DLD1 (cell line): ENCODE data around the gene ATP7B.

Experiments
- in situ Hi-C: cut with HindIII; loops from 2 replicates; pipeline ENCODE4 v1.10.0; 2017; ENCODE audit warnings: low sequenced_read_pairs

ATP7B gene

DNA sequence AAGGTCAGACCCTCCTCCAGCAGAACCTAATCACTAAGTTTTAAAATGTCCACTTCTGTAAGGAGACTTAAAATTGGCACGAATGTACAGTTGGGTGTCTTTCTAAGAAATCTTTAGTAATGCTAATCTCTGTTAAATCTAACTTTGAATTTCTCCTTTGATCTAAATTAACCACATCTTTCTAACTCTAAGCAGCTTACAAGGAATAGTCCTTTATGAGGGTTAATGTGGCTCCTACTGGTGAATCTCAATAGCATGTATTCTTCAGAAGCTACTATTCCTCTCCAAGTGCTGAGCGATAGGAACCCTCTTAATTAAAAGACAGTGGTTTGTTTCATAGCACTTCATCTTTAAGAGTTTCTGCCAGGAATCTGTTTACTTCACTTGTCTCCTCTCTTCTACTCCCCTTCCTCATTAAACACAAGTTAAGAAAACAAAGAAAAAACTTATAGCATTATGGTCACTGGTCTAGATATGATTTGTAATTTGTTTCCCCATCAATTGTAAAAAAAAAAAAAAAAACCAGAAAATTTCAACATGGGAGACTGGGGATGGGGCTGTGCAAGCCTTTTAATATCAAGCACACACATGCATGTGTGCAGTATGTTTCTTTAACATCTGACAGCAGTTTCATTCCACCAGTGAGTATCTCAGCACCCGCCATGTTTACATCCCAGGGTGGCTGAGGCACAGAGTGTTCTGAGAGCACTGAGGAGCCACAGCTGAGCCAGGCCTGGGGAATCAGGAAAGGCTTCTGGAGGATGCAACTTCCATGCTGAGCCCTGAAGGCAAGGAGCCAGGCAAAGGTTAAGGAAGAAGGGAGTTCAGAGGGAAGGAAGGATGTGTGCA lies 57.7 kb downstream of the ATP7B start:
- in situ Hi-C loops, result no loop called here

DNA sequence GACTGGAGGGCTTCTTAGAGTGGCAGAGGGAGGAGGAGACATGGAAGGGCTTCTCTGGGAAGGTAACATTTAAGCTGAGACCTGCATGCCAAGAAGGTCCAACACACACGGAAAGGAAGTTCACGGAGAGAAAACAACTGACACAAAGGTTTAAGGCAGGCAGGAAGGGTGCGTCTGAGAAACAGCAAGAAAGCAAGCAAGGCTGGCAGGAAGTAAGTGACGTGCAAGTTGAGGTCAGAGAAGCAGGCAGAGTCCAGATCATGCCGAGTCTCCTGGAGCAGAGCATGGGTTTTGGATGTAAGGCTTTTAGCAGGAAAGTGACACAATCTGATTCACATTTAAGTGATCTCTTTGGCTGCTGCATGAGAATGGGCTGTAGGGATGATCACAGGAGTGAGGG lies 60.5 kb downstream of the ATP7B start:
- in situ Hi-C loops, result no loop called here

DNA sequence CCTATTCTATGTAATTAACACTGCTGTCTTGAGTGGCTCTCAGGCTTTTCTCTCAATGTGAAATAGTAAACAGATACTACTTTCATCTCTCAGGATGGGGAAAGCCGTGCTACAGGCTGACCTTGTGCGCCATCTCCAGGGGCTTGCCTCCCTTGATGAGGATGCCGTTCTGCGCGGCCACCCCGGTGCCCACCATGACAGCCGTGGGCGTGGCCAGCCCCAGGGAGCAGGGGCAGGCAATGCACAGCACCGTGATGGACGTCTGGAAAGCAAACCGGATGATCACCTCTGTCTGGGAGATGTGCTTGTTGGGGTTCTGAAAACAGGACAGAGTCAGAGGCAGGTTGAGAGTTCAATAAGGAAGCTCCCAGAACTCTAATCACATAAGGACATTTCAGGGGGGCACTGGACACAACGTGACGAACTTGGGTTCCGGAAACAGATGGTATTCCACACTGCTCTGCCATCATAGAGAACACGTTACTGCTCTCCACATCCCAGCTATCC lies 65.0 kb downstream of the ATP7B start:
- in situ Hi-C loops, result no loop called here

DNA sequence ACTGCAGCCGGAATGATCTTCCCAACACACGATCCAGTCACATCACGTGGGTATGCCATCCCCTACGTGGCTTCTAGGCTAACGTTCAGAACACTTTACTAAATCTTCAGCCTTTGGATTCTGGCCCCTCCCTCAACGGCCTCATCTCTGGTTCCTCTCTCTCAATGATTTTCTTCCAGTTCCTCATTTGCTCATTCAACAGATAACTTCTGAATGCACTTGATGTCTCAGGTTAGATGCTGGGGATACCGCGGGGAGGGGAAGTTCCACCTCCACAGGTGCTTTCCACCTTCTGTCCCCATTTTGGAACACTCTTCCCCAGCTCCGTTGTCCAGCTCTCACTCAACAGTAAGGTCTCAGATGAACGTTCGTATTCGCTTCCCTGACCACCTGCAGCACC lies 66.1 kb downstream of the ATP7B start:
- in situ Hi-C loops, result no loop called here

DNA sequence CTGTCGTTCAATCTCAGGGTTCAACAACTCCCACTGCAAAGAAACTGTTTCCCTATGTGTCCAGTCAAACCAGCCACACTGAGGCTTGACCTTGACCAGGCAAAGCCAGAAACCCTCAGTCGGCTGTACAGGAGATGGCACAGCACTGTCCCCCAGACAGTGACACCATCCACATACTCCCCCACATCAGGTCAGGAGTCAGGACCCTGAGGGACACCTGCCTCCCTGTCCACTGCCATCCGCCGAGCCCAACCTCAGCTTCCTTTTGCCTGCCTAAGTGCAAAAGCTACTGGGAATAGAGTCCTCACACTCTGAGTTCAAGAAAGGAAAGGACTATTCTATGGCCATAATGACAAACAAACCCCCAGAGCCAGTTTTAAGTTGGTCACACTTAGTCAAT lies 66.8 kb downstream of the ATP7B start:
- in situ Hi-C loops, result no loop called here

DNA sequence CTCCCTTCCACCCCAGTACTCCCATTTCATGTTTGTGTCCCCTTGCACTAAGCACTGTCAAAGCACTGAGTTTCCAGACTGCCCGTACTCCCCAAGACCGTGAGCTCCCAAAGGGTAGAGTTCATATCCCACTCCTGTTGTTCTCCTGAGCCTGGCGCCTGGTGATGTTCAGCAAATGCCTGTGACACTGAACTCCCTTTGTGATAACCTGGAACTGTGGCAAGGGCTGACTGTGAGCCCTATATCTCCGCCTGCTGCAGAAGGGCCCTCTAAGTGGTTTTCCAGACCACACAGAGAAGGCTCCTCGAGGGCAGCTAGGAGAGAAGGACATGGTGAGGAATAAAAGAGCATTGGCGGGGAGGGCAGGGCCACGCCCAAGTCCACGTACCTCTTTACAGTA lies 67.5 kb downstream of the ATP7B start:
- in situ Hi-C loops, result no loop called here

DNA sequence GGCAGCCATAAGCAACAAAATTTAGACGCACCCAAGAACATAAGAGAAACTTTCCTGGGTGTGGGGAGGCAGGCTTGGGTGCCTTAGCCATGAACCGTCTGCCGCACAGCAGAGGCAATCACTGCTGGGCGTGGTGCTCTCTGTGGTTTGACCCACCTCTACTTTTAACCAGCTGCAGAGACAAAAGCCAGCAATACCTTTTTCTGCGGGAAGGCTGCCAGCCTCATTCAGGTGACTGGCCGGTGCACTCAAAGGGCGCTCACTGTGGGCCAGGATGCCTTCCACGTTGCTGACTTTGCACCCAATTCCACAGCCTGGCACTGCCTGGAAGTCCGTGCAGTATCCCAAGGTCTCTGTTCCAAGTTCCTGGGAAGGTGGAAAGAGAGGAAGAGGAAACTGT lies 69.1 kb downstream of the ATP7B start:
- in situ Hi-C loops, result no loop called here

DNA sequence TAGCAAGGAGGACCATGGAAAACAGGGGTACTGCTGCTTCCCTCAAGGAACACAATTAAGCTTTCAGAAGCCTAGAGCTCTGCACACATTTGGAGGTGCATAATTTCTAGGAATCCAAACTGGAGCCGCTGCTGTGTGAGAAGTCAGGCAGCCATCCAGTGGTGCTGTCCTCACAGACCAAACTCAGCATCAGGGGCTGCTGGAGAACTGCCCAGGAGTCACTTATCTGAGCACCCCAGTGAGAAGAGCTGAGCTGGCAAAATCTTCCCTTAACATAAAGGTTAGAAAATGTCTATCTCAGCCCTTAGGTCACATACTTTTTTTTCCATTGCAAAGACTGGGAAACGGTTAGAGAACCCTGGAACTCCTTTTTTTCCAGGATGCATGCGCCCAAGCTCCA lies 72.8 kb downstream of the ATP7B start:
- in situ Hi-C loops, result no loop called here

DNA sequence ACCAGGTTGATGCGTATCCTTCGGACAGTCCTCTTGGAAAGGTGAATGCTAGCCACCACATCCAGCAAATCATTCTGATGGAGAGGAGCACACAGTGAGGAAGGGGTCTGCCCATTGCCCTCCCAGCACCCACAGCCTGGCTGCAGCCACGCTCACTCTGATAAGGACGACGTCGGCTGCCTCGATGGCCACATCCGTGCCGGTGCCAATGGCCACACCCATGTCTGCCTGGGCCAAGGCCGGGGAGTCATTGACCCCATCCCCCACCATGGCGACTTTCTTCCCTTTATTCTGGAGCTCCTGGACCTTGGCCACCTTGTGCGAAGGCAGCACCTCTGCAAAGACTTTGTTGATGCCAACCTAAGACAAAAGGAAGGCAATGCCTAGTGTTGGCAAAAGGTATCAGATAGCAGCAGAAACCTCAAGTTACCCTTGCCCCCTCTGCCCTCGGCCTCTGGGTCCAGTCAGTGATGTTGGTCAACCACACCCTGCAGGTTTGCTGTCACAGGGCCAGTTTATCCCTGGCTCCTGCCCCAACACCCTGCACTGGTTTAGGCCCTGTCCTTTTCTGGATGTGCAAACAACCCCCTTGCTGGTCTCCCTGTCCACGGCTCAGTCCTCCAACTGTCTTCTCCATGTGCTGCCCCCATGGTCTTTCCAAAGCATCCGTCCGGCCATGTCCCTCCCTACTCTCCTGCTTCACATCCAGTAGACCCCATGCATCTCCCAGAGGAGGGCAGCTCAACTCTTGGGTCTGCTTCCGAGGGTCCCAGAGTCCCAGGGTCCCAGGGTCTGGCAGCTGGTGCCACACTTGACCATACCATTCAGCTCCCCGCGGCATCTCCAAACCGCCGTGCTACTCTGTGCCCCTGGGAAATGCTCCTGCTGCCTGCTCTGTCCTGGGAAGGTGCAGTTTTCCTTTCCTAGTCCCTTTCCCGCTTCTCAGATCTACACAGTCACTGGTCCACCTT lies 73.6 kb downstream of the ATP7B start:
- in situ Hi-C loops, result no loop called here

DNA sequence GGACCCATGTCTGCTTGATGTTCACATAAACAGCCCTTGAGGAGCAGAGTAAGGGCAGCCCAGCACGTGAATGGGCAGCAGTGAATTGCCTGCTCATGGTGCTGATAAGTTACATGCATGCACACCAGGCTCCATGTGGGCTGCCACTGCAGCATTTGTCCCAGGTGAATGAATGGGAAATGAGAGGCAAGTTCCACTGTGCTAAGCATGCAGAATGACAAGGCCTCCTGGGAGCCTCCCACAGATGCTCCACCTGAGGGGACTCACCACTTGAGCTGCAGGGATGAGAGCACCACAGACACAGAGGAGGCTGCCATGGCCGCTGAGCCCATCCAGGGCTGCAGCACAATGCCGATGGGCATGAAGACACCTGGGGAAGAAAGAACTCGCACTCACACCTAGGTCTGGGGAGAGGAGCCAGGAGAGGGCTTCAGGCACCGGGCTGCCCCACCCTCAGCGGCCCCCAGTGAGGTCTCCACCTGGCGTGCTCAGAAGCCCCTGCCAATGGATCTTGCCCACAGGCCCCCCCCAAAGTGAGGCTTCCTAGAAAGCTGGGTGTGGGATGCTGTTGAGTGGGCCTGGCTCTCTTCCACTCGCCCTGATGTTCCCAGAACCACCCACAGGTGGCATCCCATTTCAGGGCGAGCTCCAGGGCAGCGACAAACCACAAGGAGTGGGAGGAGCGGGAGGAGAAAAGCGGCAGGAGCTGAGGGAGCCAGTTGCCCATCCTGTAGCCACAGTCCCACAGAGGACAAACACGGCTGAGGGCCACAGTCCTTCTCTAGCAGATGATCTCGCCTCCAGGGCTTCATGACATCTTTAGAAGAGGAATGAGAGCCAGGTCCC lies 75.7 kb downstream of the ATP7B start:
- in situ Hi-C loops, result no loop called here

DNA sequence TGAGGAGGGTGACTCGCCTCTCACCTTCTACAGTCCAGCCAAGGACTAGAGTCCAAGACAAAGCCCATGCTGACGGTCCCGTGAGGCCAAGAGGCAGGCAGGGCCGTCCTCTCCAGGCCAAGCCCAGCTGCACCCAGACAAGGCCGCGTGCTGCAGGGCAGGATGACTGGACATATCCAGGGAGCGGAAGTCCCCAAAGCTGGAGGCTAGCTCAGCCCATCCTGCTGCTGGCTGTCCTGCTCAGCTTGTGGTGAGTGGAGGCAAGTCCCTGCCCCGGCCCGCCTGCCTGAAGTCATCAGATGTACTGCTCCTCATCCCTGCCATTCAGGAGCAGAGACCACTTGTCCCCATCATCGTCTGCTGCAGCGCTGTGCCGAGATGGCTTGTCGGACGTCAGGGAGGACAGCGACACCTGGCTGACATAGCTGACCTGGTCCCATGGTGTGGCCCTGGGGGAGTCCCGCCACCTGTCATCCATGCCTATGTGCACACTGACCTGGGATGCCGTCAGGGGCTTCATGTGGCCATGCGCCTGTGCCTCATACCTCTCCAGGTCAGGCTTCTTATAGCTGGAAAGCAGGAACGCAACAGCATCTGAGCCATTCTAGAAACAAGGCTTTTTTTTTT lies 76.7 kb downstream of the ATP7B start:
- in situ Hi-C loops, result no loop called here

DNA sequence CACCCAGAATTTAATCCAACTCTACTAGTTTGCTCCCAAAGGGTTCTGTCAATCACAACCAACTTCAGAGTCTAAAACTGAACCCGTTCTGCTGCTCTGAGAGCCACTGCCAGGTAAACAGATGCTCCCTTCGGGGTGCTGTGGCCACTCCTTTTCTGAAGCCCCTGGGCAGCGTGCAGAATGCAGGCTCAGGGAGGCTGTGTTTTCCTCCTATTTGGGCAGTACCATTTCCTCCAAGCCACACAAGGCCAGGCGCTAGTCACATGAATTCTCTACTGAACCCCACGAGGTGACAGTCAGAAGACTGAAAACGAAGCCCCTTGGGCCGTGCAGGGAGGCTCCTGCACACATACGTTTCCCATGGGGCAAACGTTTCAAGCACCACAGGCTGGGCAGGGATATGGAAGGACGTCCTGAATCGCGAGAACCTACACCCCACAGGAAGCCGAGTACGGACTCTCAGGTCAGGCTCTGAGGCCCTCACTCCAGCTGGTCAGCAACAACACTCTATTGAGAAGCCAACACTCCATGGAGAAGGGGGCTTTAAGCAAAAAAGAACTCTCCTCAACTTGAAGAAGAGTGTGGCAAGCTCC lies 77.7 kb downstream of the ATP7B start:
- in situ Hi-C loops, result no loop called here

DNA sequence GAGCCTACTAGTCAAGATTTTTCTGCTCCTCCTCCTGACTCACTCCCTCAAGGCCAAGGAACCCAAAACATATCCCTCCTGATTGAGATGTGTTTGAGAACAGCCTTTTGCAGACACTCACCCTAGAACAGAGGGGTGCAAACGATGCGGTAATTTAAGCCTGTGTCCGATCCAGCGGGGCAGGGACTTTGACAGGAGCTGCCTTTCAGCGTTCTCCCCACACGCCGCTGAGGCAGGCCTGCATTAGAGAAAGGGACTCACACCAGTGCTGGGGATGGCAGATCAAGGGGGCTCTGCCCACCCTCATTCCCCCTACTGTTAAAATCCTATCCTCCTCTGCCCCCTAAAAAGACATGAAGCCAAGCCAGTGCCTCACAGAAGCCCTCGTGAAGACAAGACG lies 79.0 kb downstream of the ATP7B start:
- in situ Hi-C loops, result no loop called here

DNA sequence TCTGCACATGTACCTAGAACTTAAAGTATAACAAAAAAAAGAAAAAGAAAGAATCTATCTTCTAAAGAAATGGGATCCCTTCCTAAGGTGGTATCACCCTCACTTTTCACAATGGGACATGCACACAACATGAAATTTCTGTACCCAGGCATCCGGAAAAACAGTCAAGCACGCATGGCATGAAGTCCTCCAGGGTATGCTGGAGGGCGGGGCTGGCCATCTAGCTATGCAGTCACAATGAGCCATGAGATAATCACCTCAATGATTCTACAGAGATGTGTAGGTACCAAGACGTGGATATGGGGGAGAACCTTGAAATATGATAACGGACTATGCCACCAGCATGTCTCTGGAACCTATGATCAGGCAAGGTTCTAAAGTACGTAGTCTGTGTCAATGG lies 79.6 kb downstream of the ATP7B start:
- in situ Hi-C loops, result no loop called here

DNA sequence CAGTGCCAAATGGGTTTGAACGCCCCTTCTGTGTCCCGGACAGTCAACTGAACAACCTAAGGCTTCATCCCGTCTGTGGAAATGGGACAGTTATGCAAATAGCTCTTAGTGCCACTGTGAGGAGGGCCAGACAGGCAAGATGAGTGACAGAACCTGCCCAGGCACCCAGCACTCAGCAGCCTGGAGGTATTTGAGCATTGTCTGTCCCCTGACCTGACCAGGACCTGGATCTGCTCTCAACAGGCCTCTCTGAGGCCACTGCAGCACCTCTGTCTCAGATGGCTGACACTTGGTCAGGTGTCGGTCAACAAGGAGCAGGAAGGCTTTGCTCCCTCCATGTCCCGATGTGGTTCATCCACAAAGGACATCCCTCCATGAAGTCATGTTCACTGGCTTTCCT lies 81.6 kb downstream of the ATP7B start:
- in situ Hi-C loops, result no loop called here

DNA sequence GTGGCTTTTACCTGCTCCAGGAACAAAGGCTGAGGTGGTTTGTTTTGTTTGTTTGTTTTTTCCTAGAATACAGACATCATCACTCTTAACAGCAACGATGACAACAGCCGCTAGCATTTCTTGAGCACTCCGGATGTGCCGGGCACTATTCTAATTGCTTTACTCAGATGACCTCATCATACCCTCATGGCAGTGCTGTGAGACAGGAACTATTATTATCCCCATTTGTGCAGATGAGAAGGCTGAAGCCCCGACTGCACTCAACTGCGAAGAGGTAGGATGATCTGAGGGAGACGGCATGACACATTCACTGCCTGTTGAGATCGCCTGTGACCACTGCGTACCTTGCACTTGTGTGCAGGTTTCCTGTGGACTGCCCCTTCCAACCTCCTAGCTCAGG lies 83.0 kb downstream of the ATP7B start:
- in situ Hi-C loops, result no loop called here

DNA sequence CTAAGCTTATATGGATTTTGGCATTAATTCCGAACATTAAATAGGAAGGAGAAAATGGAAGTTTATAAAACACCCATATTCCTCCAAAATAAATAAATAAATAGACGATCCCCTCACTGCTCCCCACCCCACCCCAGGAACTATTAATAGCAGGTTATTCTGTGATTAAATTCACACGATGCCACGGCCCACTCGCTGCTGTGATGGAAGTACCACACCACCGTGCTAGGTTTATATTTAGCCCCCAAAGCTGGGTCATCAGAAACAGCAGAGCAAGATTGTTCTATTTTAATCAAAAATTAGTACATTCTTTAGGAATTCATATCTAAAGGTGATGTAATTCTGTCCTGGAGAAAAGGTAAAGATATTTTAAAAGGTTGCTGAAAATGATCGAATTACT lies 84.1 kb downstream of the ATP7B start:
- in situ Hi-C loops, result no loop called here

DNA sequence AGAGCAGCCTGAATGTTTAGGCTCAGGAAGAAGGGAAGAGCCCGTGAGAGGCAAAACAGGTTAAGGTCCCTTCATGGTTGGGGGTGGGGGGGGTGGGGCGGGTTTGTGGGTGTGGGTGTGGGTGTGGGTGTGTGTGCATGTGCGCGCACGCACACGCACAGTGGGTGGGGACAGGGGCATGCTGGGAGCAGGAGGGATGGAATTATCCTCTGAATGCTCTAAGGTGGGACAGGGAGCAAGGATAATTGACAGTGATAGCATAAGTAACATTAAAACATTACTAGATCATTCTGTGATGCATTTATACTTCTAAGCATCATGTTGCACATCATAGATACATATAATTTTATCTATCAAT lies 84.7 kb downstream of the ATP7B start:
- in situ Hi-C loops, result no loop called here

DNA sequence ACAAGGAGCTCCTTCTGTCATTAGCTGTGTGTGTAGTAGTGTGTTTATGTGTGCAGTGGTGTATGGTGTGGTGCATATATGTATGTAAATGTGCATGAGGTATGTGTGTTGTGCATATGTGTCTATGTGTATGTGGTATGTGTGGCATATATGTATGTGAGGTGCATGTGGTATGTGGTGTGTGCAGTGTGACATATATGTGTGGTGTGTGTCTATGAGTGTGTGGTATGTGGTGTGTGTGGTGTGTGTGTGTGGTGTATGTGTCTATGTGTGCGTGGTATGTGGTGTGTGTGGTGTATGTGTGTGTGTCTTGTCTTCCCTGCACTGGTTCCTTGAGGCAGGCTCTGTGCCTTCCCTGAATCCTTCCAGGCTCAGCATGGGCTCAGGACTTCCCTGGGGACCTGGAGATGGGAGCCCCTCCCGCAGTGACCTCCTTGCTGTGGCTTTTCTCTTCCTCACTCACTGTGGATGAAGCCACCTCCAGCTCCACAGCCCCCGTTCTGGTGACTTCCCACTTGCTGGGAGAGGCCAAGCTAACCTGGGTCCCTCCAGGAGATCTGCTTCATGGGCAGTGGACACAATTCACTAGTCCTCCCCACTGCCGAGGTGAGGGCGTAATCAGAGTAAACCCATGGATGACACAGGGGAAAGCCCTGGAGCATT lies 85.3 kb downstream of the ATP7B start:
- in situ Hi-C loops, result no loop called here
